SK-N-SH (cell line): Measurements from ENCODE around the gene AGBL1. TPM values are rescaled to one million over a fixed set of nuclear protein-coding genes. Genes with fewer than 3 reads are reported as not detected.

Experiments used
- CTCF ChIA-PET: fragments of 300-600, 350-600 bp; formaldehyde crosslinking; extraction: SDS; loops from one replicate; lab custom pipeline; 2021; lab: Yijun Ruan, JAX
- POLR2A ChIA-PET: fragments of 350-600 bp; sonication (Branson Sonifier 250); formaldehyde crosslinking; extraction: SDS; loops from one replicate; lab custom pipeline; 2020; ENCODE audit warnings: antibody characterized with exemption, inconsistent platforms; lab: Yijun Ruan, JAX
- DNase-seq: peaks from one replicate; pipeline ENCODE4 v3.0.0; 2012
- H2AFZ ChIP-seq: fragments of 200-600 bp; sonication (generic); 2 replicates; pipeline ENCODE4 v1.8.1; 2016; ENCODE audit warnings: antibody characterized with exemption, mild to moderate bottlenecking, low read depth
- H3F3A ChIP-seq: fragments of 200-600 bp; sonication (generic); replicated peaks from 2 replicates; pipeline ENCODE3; 2016; ENCODE audit warnings: antibody characterized with exemption, mild to moderate bottlenecking; ENCODE audit not compliant: insufficient read depth
- H3K27ac ChIP-seq, 2 experiments: fragments of 200-500 bp in 1 of 2; fragments of 200-600 bp in 1 of 2; sonication (Bioruptor generic) in 1 of 2; sonication (generic), shearing (Covaris generic) in 1 of 2; 2 replicates each; pipeline versions ENCODE4 v1.5.1 to v1.6.1; 2014 to 2016; ENCODE audit warnings: low read depth in 2 of 2, inconsistent platforms in 1 of 2, low read length in 1 of 2, mild to moderate bottlenecking in 1 of 2, mixed read lengths in 1 of 2
- H3K27me3 ChIP-seq: fragments of 200-600 bp; sonication (generic), shearing (Covaris generic); 2 replicates; pipeline ENCODE4 v1.6.1; 2016; ENCODE audit warnings: mixed run types; ENCODE audit not compliant: insufficient read depth
- H3K36me3 ChIP-seq, 2 experiments: fragments of 200-500 bp in 1 of 2; fragments of 200-600 bp in 1 of 2; sonication (Bioruptor generic) in 1 of 2; sonication (generic) in 1 of 2; replicated peaks in 1 of 2; 2 replicates each; pipeline versions ENCODE3 to v1.5.1; 2014 to 2016; ENCODE audit warnings: low read length in 1 of 2, mild to moderate bottlenecking in 1 of 2; ENCODE audit not compliant: insufficient read depth in 2 of 2, control insufficient read depth in 1 of 2
- H3K4me1 ChIP-seq, 2 experiments: fragments of 200-500 bp in 1 of 2; fragments of 200-600 bp in 1 of 2; sonication (Bioruptor generic) in 1 of 2; sonication (generic), shearing (Covaris generic) in 1 of 2; 2 replicates each; pipeline versions ENCODE4 v1.5.1 to v1.6.1; 2014 to 2016; ENCODE audit warnings: low read depth in 1 of 2, low read length in 1 of 2, mixed run types in 1 of 2; ENCODE audit not compliant: insufficient read depth in 2 of 2, control insufficient read depth in 1 of 2
- H3K4me2 ChIP-seq: fragments of 200-600 bp; sonication (generic), shearing (Covaris generic); 2 replicates; pipeline ENCODE4 v1.6.1; 2017; ENCODE audit warnings: mixed run types
- H3K4me3 ChIP-seq, 2 experiments: fragments of 200-500 bp in 1 of 2; fragments of 200-600 bp in 1 of 2; sonication (Bioruptor generic) in 1 of 2; sonication (generic), shearing (Covaris generic) in 1 of 2; 2 replicates each; pipeline versions ENCODE4 v1.5.1 to v1.8.1; 2014 to 2016; ENCODE audit warnings: low read depth in 2 of 2, inconsistent platforms in 1 of 2, low read length in 1 of 2, mild to moderate bottlenecking in 1 of 2, mixed read lengths in 1 of 2, moderate library complexity in 1 of 2
- H3K79me2 ChIP-seq: fragments of 200-600 bp; sonication (generic); 2 replicates; pipeline ENCODE4 v1.8.1; 2017; ENCODE audit warnings: mild to moderate bottlenecking; ENCODE audit not compliant: insufficient read depth
- H3K9ac ChIP-seq: fragments of 200-600 bp; sonication (generic); 2 replicates; pipeline ENCODE4 v1.6.1; 2017; ENCODE audit warnings: mixed run types
- H3K9me2 ChIP-seq: fragments of 200-600 bp; sonication (generic); 2 replicates; pipeline ENCODE4 v1.6.1; 2017; ENCODE audit warnings: mixed run types
- H3K9me3 ChIP-seq: fragments of 200-600 bp; sonication (generic); 2 replicates; pipeline ENCODE4 v1.6.1; 2017; ENCODE audit warnings: mixed run types, mild to moderate bottlenecking, moderate library complexity
- H4K20me1 ChIP-seq: fragments of 200-600 bp; sonication (generic); 2 replicates; pipeline ENCODE4 v1.6.1; 2017; ENCODE audit warnings: mild to moderate bottlenecking, mixed run types; ENCODE audit not compliant: insufficient read depth
- CHD2 ChIP-seq: fragments of 150-350 bp; IDR thresholded peaks from 2 replicates; pipeline ENCODE4 v1.6.1; 2018; ENCODE audit warnings: low read length; ENCODE audit not compliant: partially characterized antibody
- EP300 ChIP-seq, 2 experiments: IDR thresholded peaks; 2 replicates each; pipeline versions ENCODE4 v1.4.0 to v1.6.1; 2012; ENCODE audit warnings: borderline replicate concordance in 1 of 2, low read depth in 1 of 2, low read length in 1 of 2
- EZH2phosphoT487 ChIP-seq: fragments of 200-600 bp; sonication (generic); IDR thresholded peaks from 2 replicates; pipeline ENCODE4 v1.6.1; 2017; ENCODE audit warnings: low read depth, mixed run types, mild to moderate bottlenecking, antibody characterized with exemption, moderate library complexity, borderline replicate concordance
- FOSL2 ChIP-seq: IDR thresholded peaks from 2 replicates; pipeline ENCODE4 v1.4.0; 2012; ENCODE audit warnings: low read depth, mild to moderate bottlenecking, moderate library complexity, borderline replicate concordance
- FOXM1 ChIP-seq: IDR thresholded peaks from 2 replicates; pipeline ENCODE4 v1.4.0; 2012; ENCODE audit warnings: low read depth, mild to moderate bottlenecking
- GABPA ChIP-seq: IDR thresholded peaks from 2 replicates; pipeline ENCODE4 v1.4.0; 2012; ENCODE audit warnings: low read depth, mild to moderate bottlenecking
- MEF2A ChIP-seq: IDR thresholded peaks from 2 replicates; pipeline ENCODE4 v1.4.0; 2012; ENCODE audit warnings: low read depth, borderline replicate concordance
- POLR2AphosphoS5 ChIP-seq: IDR thresholded peaks from 2 replicates; pipeline ENCODE4 v1.6.1; 2012; ENCODE audit warnings: low read depth, low read length
- RFX5 ChIP-seq: IDR thresholded peaks from 2 replicates; pipeline ENCODE4 v1.6.1; 2012; ENCODE audit warnings: mild to moderate bottlenecking, improper control_type of control experiment, low read length
- RXRA ChIP-seq: IDR thresholded peaks from 2 replicates; pipeline ENCODE4 v1.4.0; 2012; ENCODE audit warnings: low read depth, mild to moderate bottlenecking, borderline replicate concordance
- TCF12 ChIP-seq: IDR thresholded peaks from 2 replicates; pipeline ENCODE4 v1.4.0; 2012
- TEAD4 ChIP-seq: IDR thresholded peaks from 2 replicates; pipeline ENCODE4 v1.4.0; 2012; ENCODE audit warnings: mild to moderate bottlenecking, borderline replicate concordance; ENCODE audit not compliant: insufficient read depth
- USF1 ChIP-seq: IDR thresholded peaks from 2 replicates; pipeline ENCODE4 v1.4.0; 2012; ENCODE audit warnings: low read depth, borderline replicate concordance
- ZBTB33 ChIP-seq: IDR thresholded peaks from 2 replicates; pipeline ENCODE4 v1.4.0; 2012; ENCODE audit warnings: low read depth, borderline replicate concordance
- WGBS: methylation state at CpG from one replicate; pipeline ENCODE4 v1.1.6; 2017; ENCODE audit warnings: low lambda C conversion rate; 5-methylcytosine and 5-hydroxymethylcytosine counted together
- polyA plus RNA-seq, 3 experiments: library from polyadenylated mRNA; depleted of rRNA; stranded (reverse); fragments of >200 nt; gene quantifications; 2 replicates each; pipeline ENCODE4 v1.2.3, GENCODE V29; 2012
- TF ChIP-seq, protein P1 (sequence below): IDR thresholded peaks from 2 replicates; pipeline ENCODE4 v1.6.1; 2012; ENCODE audit warnings: mild to moderate bottlenecking, low read depth, low read length, moderate library complexity
- TF ChIP-seq, protein P2 (sequence below): fragments of 200-600 bp; sonication (generic); IDR thresholded peaks from 2 replicates; pipeline ENCODE4 v1.6.1; 2017; ENCODE audit warnings: antibody characterized with exemption, mild to moderate bottlenecking, moderate library complexity

AGBL1 gene
- polyA plus RNA-seq, 1 of the 3 experiments (the other 2 are of a cell fraction) = not detected

GRCh38 chr15:86433983-86434382 lies 354.3 kb downstream of the AGBL1 start (continued):
- TF ChIP-seq, protein P1, sequence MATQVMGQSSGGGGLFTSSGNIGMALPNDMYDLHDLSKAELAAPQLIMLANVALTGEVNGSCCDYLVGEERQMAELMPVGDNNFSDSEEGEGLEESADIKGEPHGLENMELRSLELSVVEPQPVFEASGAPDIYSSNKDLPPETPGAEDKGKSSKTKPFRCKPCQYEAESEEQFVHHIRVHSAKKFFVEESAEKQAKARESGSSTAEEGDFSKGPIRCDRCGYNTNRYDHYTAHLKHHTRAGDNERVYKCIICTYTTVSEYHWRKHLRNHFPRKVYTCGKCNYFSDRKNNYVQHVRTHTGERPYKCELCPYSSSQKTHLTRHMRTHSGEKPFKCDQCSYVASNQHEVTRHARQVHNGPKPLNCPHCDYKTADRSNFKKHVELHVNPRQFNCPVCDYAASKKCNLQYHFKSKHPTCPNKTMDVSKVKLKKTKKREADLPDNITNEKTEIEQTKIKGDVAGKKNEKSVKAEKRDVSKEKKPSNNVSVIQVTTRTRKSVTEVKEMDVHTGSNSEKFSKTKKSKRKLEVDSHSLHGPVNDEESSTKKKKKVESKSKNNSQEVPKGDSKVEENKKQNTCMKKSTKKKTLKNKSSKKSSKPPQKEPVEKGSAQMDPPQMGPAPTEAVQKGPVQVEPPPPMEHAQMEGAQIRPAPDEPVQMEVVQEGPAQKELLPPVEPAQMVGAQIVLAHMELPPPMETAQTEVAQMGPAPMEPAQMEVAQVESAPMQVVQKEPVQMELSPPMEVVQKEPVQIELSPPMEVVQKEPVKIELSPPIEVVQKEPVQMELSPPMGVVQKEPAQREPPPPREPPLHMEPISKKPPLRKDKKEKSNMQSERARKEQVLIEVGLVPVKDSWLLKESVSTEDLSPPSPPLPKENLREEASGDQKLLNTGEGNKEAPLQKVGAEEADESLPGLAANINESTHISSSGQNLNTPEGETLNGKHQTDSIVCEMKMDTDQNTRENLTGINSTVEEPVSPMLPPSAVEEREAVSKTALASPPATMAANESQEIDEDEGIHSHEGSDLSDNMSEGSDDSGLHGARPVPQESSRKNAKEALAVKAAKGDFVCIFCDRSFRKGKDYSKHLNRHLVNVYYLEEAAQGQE = no peak

DNA sequence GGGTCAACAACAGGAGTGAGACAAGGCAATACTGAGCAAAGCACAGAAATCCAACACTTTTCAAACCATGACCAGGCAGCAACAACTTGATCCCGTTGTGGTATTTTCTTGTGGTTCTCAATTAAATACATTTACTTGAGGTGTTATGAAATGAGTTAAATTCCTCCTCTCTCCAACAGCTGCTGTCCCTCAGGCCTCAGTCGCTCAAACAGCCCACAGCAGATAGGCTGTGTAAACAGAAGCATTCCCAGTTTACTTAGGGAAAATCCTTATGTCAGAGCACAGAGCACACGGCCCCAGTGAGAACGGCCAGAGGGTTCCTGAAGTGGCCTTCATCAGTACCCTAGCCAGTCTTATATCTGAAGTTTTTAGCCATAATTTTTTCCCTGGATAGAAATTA lies 359.9 kb downstream of the AGBL1 start:
- Histone ChIP-seq H3K9ac (no peak overlapping the region), H3K27ac (no peak overlapping the region), H3K9me2 (no peaks in the 10 kb centered on the region), H3K27me3 (no peaks in the 10 kb centered on the region), H3K9me3 (no peaks in the 10 kb centered on the region), H3K4me3 (no peak overlapping the region), H3K4me2 (no peak overlapping the region), H3F3A (no peaks in the 10 kb centered on the region), H2AFZ (no peak overlapping the region), H4K20me1 (no peaks in the 10 kb centered on the region), H3K36me3 (no peaks in the 10 kb centered on the region), H3K4me1 (no peaks in the 10 kb centered on the region), H3K79me2 (no peaks in the 10 kb centered on the region)
- DNase-seq = no peak
- 10% methylated on average over 4 of the region's 4 CpGs for WGBS
- ChIA-PET CTCF (no interaction called here), POLR2A (no interaction called here)
- no peak for TF ChIP-seq TCF12
- no peak for TF ChIP-seq MEF2A
- no peak for TF ChIP-seq USF1
- no peak for TF ChIP-seq TEAD4
- TF ChIP-seq RXRA = no peak
- no peak for TF ChIP-seq EP300 (IDR thresholded peaks at IDR 0.05; ENCODE audit: borderline replicate concordance in 1 of 2, low read depth in 1 of 2, low read length in 1 of 2)
- no peak for TF ChIP-seq POLR2AphosphoS5
- TF ChIP-seq ZBTB33 = no peak
- no peak for TF ChIP-seq CHD2
- no peak for TF ChIP-seq EZH2phosphoT487
- no peak for TF ChIP-seq FOSL2
- TF ChIP-seq GABPA = no peak
- TF ChIP-seq FOXM1 = no peak
- TF ChIP-seq, protein P2, sequence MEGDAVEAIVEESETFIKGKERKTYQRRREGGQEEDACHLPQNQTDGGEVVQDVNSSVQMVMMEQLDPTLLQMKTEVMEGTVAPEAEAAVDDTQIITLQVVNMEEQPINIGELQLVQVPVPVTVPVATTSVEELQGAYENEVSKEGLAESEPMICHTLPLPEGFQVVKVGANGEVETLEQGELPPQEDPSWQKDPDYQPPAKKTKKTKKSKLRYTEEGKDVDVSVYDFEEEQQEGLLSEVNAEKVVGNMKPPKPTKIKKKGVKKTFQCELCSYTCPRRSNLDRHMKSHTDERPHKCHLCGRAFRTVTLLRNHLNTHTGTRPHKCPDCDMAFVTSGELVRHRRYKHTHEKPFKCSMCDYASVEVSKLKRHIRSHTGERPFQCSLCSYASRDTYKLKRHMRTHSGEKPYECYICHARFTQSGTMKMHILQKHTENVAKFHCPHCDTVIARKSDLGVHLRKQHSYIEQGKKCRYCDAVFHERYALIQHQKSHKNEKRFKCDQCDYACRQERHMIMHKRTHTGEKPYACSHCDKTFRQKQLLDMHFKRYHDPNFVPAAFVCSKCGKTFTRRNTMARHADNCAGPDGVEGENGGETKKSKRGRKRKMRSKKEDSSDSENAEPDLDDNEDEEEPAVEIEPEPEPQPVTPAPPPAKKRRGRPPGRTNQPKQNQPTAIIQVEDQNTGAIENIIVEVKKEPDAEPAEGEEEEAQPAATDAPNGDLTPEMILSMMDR = no peak
- TF ChIP-seq RFX5 = no peak
